NCI-H1930 (cell line): ENCODE measurements around the gene NCOA1.

Experiments used
- DNase-seq, 2 experiments: peaks; one replicate each; lab custom pipeline; 2025; lab: John Stamatoyannopoulos, UW

The NCOA1 gene

GRCh38 chr2:24743924-24744323, 252.9 kb downstream of the NCOA1 start:
- DNase-seq, result no peak

GRCh38 chr2:24744356-24744755, 253.3 kb downstream of the NCOA1 start:
- DNase-seq, result no peak

- DNase-seq, result no peak
Observed at GRCh38 chr2:24745825-24746224, 254.8 kb downstream of the NCOA1 start.

- no peak for DNase-seq
Observed at GRCh38 chr2:24747299-24747698, 256.2 kb downstream of the NCOA1 start.

GRCh38 chr2:24749069-24749691, 258.1 kb downstream of the NCOA1 start:
- DNase-seq, result no peak

GRCh38 chr2:24754985-24755705, 264.1 kb downstream of the NCOA1 start:
- DNase-seq, result no peak

- no peak for DNase-seq
Observed at GRCh38 chr2:24756789-24757188, 265.7 kb downstream of the NCOA1 start.

GRCh38 chr2:24761866-24762265, 270.8 kb downstream of the NCOA1 start:
- DNase-seq, result no peak

GRCh38 chr2:24762518-24762917, 271.5 kb downstream of the NCOA1 start:
- DNase-seq, result no peak

GRCh38 chr2:24763843-24764242, 272.8 kb downstream of the NCOA1 start:
- no peak for DNase-seq

- no peak for DNase-seq
Observed at GRCh38 chr2:24766609-24767008, 275.6 kb downstream of the NCOA1 start.

- DNase-seq, result no peak
Observed at GRCh38 chr2:24768013-24768412, 277.0 kb downstream of the NCOA1 start.

GRCh38 chr2:24768601-24769000, 277.5 kb downstream of the NCOA1 start:
- DNase-seq, result no peak

GRCh38 chr2:24771061-24771460, 280.0 kb downstream of the NCOA1 start:
- no peak for DNase-seq

GRCh38 chr2:24771764-24772586, 280.9 kb downstream of the NCOA1 start:
- DNase-seq, result no peak

GRCh38 chr2:24774373-24774772, 283.3 kb downstream of the NCOA1 start:
- no peak for DNase-seq

- DNase-seq, result no peak
Observed at GRCh38 chr2:24779116-24779515, 288.1 kb downstream of the NCOA1 start.

GRCh38 chr2:24783641-24784040, 292.6 kb downstream of the NCOA1 start:
- DNase-seq, result no peak

GRCh38 chr2:24785671-24786321, 294.7 kb downstream of the NCOA1 start:
- no peak for DNase-seq

GRCh38 chr2:24787532-24787931, 296.5 kb downstream of the NCOA1 start:
- no peak for DNase-seq

GRCh38 chr2:24788816-24789215, 297.8 kb downstream of the NCOA1 start:
- no peak for DNase-seq

- DNase-seq, result no peak
Observed at GRCh38 chr2:24791452-24791851, 300.4 kb downstream of the NCOA1 start.

GRCh38 chr2:24792542-24792873, 301.5 kb downstream of the NCOA1 start:
- no peak for DNase-seq
